Activated CD4-positive, CD25-positive, alpha-beta regulatory T cell treated with anti-CD3 and anti-CD28 coated beads, Interleukin-2, amount 50 U/mL, for 24 hours (primary cell): ENCODE data around the gene KRT15.

Source experiments
- ATAC-seq, 2 donors: fragments of 150-1000 bp; cut with Tn5 transposase; one replicate each; pipeline ENCODE4 v1.10.0; 2021; ENCODE audit warnings: mild to moderate bottlenecking in 1 of 2, moderate library complexity in 1 of 2

The KRT15 gene

DNA sequence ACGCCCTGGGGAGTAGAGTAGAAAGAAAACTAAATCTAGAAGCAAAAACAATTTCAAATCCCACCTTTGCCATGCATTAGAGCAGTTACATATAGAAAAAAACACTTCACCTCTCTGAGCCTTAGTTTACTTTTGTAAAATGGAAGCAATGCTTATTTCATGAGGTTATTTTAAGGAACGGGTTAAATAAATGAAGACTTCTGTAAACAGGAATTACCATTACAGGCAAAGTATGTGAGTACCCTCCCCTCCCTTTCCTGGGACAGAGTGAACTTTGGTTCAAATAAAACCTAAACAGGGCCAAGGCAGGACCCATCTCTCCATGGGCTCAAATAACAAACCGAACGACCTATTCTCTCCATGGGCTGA lies 4.5 kb upstream of the KRT15 start:
- no peak for ATAC-seq

DNA sequence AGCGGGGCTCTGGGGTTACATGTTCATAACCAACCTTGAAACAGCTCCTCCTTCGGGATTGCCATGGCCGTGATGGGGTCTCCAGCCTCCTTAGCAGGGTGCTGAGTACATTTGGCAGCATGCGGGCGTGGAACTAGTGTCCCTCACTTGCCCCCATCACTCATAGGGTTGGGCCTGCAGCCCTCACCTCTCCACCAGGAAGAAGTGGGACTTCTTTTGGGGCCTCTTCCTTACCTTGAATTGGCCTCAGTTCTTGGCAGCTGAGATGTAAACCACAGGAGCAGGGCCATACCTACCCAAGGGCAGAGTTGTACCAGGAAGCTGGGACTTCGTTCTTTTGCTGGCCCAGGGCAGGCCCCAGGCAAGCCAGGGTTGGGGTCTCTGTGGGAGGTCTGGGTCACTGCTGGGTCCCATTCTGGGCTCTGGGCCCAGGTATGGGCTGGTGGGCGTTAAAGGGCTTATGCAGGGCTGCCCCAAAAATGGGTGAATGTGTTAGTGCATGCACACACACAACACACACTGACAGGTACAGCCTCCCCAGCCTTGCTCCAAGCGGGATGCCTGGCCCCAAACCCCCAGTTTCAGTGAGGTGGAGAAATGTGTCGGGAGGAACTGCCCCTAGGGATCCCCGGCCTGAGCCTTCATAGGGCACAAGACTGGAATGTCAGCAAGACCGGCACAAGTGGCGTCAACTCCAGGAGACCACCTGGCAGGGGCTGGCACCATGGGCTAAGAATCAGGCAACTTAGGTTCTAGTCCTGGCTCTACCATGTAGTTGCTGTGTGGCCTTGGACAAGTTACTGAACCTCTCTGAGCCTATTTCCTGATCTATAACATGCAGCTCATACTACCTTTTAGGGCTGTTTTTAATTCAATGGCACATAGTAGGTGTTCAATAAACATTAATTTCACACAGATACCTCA lies 3.9 kb upstream of the KRT15 start:
- ATAC-seq = no peak

DNA sequence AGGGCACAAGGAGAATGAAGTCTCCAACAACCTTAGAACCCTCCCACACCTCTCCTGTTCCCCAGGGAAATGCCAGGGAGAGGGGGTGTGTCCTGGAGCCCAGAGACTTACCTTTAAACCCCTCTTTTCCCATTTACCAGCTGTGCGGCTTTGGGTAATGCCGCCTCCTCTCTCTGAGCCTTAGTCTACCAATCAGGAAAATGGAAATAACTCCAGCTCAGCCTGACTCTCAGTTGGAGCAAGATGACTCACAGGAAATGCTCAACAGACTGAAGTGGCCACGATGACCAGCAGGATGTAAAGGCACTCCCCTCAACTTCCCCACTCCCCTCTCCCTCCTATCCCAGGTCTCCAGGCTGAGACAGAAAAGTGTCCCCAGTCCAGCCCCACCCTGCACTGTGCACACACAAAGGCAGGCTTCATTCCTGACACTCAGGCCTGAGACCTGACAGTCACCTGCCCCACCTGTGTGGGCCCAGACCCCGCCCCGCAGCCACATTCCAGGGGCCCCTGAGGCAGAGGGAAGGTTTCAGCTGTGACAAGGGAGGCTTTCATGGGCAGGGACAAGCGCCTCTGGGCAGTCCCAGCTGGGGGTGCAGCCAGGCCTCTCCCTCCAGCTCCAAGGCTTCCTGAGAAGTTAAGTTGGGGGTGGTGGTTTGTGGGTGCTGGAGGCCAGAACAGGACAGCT lies 3.0 kb upstream of the KRT15 start:
- no peak for ATAC-seq

DNA sequence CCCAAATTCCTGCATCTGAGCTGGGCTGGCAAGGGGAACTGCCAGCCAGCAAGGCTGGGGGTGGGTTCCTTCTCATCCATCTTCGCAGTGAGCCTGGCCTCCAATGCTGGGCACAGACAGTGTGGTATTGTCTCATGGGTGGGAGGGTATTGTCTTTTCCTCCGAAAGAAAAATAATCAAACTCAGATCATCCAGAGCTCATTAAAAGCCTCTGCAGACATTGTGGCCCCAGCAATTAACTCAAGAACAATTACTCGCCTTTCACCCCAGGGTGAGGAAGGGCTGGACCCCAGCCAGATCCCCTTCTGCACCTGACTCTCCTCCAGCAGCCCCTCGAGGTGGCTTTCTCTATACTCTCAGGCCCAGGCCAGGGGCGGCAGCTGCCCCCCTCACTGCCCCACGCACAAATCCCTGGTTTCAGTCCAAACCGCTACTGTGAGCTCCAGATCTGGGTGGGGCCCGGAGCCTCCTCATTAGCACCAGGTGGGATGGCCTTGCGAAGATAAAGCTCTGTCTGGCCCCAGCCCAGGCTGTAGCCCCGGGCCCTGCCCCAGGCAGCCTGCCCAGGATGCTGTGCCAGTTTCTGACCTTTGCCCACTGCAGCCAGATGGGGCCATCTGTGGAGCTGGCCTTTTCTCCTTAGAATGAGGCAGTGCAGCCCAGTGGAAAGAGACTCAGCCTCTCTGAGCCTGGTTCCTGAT lies 2.3 kb upstream of the KRT15 start:
- no peak for ATAC-seq

DNA sequence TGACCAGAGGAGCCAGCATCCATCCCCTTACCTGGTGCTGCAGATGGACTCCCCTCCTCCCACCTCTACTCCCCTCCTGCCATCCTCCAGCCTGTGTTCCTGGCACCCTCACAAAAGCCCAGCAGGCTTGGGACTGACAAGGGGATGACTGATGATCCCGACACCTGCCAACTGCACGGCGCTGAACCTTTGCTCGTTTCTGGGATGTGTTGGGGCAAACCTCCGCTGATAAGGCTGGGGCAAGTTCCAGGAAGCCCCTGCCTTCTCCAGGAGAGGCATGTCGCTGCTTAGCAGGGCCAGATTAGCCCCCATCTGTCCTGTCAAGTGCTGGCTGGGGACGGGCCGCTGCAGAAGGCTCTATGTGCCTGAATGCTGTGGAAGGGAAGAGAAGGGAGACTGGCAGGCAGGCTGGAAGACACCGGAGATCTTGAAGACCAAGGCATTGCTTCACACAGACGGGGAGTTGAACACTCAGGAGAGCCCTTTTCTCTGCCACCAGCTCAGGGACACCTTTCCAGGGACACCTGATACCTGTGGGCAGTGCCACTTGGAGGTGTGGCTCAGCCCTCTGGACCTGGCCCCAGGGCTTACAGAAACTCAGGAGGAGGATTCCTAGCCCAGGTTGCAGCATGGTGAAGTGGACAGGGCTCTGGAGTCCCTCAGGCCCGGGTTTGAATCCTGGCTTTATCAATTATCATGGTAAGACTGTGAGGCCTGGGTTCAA lies 973 bp upstream of the KRT15 start:
- no peak for ATAC-seq

DNA sequence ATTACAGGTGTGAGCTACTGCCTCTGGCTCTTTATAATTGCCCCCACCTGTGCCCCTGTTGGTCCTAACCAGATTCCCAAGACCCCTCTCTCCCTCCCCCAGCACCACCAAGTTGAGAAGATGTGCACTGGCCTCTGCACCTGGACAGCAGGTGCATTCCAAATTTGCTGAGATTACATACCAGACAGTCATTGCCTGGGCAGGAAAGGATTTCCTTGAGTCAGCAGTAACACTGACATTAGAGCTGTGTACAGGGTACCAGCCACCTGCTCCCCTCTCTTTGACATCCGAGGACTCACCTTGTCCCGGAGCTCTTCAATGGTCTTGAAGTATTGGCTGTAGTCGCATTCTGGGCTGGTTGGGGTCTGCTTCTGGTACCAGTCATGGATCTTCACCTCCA lies 659 bp downstream of the KRT15 start:
- no peak for ATAC-seq

DNA sequence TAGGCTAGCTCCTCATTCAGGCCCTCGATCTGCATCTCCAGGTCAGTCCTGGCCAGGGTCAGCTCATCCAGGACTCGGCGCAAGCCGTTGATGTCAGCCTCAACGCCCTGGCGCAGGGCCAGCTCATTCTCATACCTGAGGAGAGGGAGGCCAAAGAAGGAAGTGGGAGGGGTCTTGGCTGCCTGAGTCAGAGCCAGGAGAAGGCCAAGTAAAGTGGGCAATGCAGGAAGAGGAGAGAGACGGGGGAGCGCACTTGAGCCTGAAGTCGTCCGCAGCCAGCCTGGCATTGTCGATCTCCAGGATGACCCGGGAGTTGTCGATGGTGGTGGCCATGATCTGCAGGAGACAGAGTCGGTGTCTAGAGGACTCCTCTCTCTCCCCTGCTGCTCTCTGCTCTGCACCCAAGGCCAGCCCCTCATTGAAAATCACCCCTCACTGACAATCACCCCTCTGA lies 1.8 kb downstream of the KRT15 start:
- no peak for ATAC-seq

DNA sequence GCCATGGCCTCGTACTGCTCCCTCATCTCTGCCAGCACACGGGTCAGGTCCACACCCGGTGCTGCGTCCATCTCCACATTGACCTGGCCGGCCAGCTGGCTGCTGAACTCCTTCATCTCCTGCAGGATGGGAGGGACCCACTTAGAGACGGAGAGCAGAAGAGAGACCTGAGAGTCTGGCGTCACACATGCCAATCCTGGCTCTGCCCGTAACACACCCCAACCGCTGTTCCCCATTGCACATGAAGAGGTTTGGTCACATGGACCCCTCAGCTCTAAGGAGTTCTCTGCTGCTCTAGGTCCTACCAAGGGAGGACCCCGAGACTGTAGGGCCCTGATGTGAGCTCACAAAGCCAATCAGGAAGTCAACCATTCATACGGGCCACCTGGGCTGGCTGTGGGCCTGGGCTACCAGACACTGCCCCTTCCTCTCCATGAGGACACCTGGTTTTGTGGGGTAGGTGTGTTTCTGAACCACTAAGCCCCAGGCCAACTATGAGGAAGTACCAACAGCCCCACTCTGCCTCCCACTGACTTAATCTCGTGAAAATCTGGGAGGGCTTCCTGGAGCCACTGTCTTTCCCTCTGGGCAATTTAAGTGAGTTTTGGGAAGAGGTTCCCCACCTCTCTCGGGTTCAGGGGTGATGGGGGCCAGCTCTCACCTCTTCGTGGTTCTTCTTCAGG lies 2.4 kb downstream of the KRT15 start:
- ATAC-seq = no peak

DNA sequence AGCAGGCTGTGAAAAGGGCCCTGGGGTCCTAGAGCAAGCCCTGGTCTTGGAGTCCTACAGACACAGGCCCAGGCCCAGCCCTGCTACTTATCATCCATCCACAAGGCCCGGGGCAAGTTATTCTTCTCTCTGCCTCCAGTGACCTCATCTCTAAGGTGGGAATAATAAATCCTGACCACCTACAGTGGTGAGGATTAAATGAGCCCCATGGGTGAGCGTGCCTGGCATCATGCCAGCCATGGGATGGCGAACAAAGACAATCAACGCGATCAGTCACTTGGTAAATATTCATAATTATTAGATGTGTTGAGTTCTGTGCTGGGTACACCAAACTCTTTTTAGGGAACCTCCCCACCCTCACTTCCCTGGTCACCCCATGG lies 5.5 kb downstream of the KRT15 start:
- no peak for ATAC-seq

DNA sequence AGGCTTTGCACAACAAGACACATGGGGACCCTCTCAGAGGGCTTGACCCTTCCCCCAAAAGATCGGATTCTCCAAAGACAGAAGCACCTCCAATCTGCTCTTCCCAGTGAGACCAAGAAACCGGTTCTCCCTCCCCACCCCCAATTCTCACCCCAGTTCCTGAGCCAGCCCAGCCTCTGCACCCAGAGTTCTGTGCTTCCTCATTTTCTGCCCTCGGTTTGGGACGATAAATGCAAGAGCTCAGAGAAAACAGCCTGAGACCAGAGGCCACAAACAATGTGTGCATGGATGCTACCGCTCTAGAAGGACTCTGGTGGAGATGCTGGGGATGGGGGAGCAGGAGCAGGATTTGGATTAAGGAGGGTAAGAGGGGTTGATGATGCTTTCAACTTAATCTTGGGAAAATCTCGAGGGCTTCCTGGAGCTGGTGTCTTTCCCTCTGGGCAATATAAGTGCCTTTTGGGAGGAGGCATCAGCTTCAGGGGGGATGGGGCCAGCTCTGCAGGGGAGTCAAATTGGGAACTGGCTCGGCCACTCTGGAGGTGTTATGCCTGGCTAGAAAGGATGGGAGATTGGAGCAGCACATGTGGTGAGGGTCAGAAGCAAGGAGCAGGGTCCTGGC lies 6.0 kb downstream of the KRT15 start:
- ATAC-seq = no peak

DNA sequence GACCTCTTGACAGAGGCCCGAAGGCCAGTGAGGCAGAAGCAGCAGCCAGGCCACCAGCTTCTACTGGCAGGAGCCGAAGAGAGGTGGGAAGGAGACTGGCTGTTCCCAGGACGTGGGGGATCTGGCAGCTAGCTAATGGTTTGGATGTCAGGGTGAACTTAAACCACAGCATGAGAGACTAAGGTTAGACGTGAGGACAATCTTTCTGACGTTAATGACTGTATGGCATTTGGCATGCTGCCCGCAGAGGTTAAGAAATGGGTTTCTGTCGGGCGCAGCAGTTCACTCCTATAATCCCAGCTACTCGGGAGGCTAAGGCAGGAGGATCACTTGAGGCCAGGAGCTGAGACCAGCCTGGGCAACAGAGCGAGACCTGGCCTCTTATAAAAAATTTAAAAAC lies 7.0 kb downstream of the KRT15 start:
- ATAC-seq = no peak

DNA sequence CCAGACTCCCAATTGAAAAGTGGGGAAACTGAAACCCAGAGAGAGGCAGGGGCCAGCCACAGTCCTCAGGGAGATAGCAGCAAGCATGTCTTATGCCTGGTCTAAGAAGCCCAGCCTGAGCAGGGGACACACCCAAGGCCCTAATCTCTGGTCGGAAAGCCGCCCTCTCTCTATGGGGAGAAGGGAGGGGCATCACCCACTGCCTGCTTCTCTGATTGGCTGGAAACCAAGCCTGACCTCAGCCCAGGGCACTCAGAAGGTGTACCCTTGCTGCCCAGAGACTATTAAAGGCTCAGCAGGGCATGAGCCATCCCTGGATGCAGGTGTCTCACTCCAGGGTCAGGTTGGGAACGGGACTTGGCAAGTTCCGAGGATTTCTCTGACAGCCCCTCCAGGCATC lies 7.6 kb downstream of the KRT15 start:
- no peak for ATAC-seq

DNA sequence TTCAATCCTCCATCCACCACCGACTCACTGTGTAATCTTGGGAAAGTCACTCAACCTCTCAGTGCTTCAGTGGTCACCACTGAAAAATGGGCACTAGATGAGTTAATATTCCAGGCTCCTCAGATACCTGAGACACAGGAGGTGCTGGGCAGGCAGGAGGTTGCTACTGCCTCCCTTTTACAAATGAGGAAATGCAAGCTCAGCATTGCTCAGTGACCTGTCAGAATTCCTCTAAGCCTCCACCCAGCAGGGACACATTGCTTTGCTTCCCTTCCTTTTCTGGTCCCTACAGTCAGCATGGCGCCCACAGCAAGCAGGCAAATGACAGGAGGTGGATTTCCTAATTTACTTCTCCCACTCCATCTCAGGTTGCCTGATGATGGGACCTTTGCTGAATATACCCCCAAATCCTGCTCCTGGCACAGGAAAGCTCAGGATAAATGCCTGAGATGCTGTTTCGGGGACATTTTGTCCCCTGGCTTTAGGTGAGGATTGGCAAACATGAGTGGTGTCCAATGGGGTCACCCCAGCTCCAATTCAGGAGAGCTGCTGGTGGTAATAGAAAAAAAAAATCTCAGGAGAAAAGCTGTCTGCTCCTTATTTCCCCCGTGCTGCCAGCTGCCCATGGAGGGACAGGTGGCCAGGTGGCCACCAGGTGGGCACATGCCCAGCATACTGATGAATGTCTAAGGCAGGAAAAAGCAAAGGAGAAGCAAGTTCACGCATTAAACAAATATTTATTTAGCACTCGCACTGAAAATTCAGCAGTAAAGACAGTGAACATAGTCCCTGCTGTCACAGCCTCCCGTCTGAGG lies 8.2 kb downstream of the KRT15 start:
- ATAC-seq = no peak

DNA sequence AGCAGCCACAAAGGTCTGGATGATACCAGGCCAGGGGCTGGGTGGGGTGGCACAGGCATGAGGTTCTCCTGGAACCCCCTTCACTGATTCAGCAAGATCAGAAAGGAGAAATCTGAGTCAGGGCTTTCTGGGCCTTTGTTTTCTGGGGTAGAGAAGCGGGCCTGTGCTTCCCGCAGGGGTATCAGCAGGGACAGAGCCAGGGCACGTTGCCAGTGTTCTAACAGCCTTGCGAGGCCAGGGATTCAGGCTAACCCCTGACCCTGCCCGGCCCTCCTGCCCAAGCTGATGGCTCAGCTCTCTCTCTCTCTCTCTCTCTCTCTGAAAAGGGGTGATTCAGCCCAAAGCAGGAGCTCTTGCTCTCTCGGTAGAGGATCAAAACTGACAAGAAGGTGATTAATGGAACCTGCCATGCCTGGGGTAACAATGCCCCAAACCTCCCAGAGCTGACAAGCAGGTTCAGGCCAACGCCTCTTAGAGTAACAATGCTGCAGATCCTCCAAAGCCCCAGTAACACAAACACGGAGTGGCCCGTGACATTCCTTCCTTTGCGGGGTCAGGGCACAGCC lies 11.3 kb downstream of the KRT15 start:
- ATAC-seq = no peak

DNA sequence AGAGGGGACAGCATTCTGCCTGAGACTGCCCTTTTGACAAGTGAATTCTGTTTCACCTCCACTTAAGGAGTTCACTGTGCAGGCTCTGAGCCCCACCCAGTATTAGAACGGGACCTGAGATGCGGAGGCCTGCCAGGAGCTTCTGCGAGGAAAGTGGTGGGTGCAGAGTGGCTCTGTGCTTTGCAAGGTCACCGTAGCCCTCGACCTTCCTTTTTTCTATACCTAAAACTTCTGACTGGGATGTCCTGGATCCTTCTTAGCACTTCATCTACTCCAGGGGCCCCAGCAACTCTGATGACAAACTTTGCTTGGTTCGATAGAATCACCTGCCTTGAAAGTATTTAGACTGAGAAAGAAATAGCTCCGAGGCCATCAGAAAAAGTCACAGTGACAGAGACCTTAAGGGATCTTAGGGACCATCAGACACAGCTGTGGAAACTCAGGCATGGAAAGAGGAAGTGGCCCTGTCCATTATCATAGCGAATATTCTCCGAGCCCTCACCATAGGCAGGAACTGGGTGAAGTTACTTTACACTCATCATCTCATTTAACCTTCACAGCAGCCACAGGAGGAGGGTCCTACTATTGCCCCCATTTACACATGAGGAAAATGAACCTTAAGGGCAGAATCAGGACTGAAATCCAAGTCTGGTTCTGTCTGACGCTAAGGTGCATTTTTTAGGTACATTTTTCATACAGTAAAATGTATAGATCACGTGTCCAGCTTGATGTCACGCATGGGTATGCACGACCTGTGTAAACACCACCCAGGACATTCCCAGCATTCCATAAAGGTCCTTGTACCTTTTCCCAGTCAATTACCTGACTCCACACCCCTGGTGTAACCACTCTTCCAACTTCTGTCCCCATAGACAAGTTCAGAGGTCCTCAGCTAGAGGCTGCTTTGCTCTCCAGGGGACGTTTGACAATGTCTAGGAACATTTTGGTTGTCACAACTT lies 12.6 kb downstream of the KRT15 start:
- no peak for ATAC-seq

DNA sequence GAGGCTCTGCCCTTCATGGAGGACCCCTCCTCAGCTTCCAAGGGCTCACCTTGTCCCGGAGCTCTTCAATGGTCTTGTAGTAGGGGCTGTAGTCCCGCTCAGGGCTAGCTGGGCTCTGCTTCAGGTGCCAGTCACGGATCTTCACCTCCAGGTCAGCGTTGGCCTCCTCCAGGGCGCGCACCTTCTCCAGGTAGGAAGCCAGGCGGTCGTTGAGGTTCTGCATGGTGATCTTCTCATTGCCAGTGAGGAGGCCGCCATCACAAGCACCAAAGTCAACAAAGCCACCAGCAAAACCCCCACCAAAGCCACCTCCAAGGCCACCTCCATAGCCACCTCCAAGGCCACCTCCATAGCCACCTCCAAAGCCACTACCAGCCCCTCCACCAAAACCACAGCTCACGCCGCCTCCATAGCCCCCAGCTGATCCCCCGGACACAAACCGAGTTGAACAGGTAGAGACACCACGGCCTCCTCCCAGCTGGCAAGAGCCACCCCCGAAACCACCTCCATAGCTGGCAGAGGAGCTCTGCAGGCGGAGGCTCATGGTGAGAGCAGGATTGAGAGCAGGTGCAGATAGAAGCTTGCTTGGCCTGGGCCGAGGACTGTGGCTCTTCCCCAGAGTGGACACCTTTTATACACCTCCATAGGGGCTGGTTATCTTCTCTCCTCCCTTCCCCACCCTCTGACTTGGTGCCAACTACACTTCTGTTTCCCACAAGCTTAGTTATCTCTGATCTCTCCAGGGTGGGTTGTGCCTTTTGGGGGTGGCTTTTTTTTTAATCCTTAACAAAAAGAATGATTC lies 13.5 kb downstream of the KRT15 start, which contains the start of gene KRT13:
Gene KRT13 (minus strand): TSS at position 606 of the 802 bp plus-strand sequence. CDS start 62 bp downstream, at position 544.
- no peak for ATAC-seq

DNA sequence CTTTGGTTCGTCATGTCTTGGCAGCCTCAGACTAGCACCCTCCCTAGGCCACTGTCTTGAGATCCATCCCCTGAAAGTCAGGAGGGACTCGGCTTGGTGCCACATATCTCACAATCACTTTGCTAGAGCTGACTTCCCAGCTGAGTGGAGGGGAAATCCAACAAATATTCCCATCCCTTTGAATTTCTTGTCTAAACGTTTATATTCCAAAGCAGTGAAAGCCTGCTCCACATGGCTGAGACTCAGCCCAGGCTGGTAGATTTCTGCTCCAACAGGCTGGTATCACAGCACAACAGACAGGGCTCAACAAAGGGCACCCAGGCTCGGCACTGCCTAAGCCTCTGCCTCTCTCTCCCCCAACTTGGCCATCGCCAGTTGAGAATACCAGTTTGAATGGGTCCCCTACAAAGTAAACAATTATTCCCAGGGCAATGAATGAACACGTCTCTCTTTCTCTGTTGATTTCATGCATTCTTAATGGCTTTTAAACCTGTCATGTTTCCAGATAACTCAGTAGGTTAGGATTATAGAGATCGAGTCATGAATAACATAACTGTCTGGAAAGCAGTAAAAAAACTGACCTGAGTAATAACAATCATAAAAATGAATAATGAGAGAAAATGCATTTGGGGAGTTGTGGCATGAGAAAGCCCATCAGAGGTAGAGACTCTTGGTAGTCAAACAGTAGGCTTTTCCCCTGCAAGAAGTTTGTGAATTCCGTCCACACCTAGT lies 14.3 kb downstream of the KRT15 start:
- no peak for ATAC-seq

DNA sequence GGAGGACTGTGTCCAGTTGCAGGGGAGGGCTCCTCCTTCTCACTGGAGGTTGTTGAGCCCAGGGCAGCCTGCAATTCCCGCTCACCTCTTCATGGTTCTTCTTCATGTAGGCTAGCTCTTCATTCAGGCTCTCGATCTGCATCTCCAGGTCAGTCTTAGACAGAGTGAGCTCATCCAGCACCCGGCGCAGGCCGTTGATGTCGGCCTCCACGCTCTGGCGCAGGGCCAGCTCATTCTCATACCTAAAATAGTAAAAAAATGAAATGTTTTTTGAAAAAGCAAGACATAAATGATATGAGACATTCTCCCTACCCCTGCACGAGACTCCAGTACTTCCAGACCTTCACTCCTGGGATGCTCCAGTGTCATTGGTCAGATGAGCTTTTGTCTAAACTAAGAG lies 15.5 kb downstream of the KRT15 start:
- ATAC-seq = no peak
